HG03045 (cell line): ENCODE measurements around the gene ATAD3B.

Source experiments
- ATAC-seq: cut with Tn5 transposase; IDR thresholded peaks from one replicate; pipeline ENCODE4 v1.9.1; 2021; ENCODE audit warnings: mild to moderate bottlenecking, moderate library complexity; ENCODE audit not compliant: unreplicated experiment

Gene ATAD3B

GRCh38 chr1:1542766-1543705 lies 71.5 kb downstream of the ATAD3B start:
- ATAC-seq, result no peak

DNA sequence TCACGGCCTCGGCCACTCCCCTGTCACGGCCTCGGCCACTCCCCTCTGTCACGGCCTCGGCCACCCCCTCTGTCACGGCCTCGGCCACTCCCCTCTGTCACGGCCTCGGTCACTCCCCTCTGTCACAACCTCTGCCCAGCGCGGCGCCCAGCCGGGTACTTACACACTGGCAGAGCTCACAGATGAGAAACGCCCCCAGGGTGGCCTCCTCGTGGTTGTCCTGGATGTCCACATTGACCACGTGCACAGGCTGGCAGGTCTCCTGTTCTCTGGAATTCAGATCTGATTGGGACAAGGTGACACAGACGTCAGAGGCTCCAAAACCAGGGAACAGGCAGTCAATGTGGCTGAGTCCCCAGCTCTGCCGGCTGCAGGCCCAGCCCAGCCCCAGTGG lies 72.1 kb downstream of the ATAD3B start:
- ATAC-seq, result no peak

GRCh38 chr1:1544544-1544943 lies 73.0 kb downstream of the ATAD3B start:
- no peak for ATAC-seq
